Measurements from ENCODE around the gene MBTPS2.
A peak's percentile ranks its signal among the peaks of the same experiment; 100 is the strongest.

Gene MBTPS2

GRCh38 chrX:21926527-21927278 lies 87.3 kb downstream of the MBTPS2 start:
- Histone ChIP-seq H3K9ac (ENCODE audit: low read length in 5 of 5) (peak overlapping the region in 1 of 5 donors; percentile 24), H3K4me3 (ENCODE audit: low read depth in 1 of 5, low read length in 5 of 5) (peak overlapping the region in 1 of 5 donors; percentile 37), H3K27ac (ENCODE audit: low read depth, low read length) (peak overlapping the region; percentile 45)

GRCh38 chrX:21929209-21929608 lies 89.8 kb downstream of the MBTPS2 start:
- H3K9ac ChIP-seq (ENCODE audit: low read length in 5 of 5) = no peak overlapping the region
- H3K4me1 ChIP-seq (ENCODE audit: control insufficient read depth in 5 of 5, insufficient read depth in 5 of 5, low read length in 5 of 5) = no peaks in the 10 kb centered on the region
- H3K36me3 ChIP-seq (ENCODE audit: control insufficient read depth in 5 of 5, insufficient read depth in 5 of 5, low read length in 5 of 5) = no peaks in the 10 kb centered on the region

More at GRCh38 chrX:21926527-21927278, 87.3 kb downstream of the MBTPS2 start:
- H3K9me3 ChIP-seq (ENCODE audit: control insufficient read depth in 5 of 5, low read length in 5 of 5) = no peaks in the 10 kb centered on the region
- H3K4me1 ChIP-seq (ENCODE audit: control insufficient read depth in 5 of 5, insufficient read depth in 5 of 5, low read length in 5 of 5) = no peaks in the 10 kb centered on the region
- H3K36me3 ChIP-seq (ENCODE audit: control insufficient read depth in 5 of 5, insufficient read depth in 5 of 5, low read length in 5 of 5) = no peaks in the 10 kb centered on the region
- no peaks in the 10 kb centered on the region for H3K27me3 ChIP-seq (ENCODE audit: control insufficient read depth in 5 of 5, insufficient read depth in 4 of 5, low read length in 5 of 5)

GRCh38 chrX:21930986-21931385 lies 91.6 kb downstream of the MBTPS2 start:
- H3K4me3 ChIP-seq (ENCODE audit: low read depth in 1 of 5, low read length in 5 of 5) = no peak overlapping the region
- H3K9me3 ChIP-seq (ENCODE audit: control insufficient read depth in 5 of 5, low read length in 5 of 5) = no peaks in the 10 kb centered on the region
- no peak overlapping the region for H3K27ac ChIP-seq (ENCODE audit: low read depth, low read length)
- no peaks in the 10 kb centered on the region for H3K4me1 ChIP-seq (ENCODE audit: control insufficient read depth in 5 of 5, insufficient read depth in 5 of 5, low read length in 5 of 5)
- H3K9ac ChIP-seq (ENCODE audit: low read length in 5 of 5) = no peak overlapping the region
- no peaks in the 10 kb centered on the region for H3K27me3 ChIP-seq (ENCODE audit: control insufficient read depth in 5 of 5, insufficient read depth in 4 of 5, low read length in 5 of 5)
- H3K36me3 ChIP-seq (ENCODE audit: control insufficient read depth in 5 of 5, insufficient read depth in 5 of 5, low read length in 5 of 5) = no peaks in the 10 kb centered on the region

More at GRCh38 chrX:21929209-21929608, 89.8 kb downstream of the MBTPS2 start:
- Histone ChIP-seq H3K27ac (ENCODE audit: low read depth, low read length) (no peak overlapping the region), H3K4me3 (ENCODE audit: low read depth in 1 of 5, low read length in 5 of 5) (no peak overlapping the region), H3K9me3 (ENCODE audit: control insufficient read depth in 5 of 5, low read length in 5 of 5) (no peaks in the 10 kb centered on the region), H3K27me3 (ENCODE audit: control insufficient read depth in 5 of 5, insufficient read depth in 4 of 5, low read length in 5 of 5) (no peaks in the 10 kb centered on the region)

- Histone ChIP-seq H3K4me1 (ENCODE audit: control insufficient read depth in 5 of 5, insufficient read depth in 5 of 5, low read length in 5 of 5) (no peaks in the 10 kb centered on the region), H3K27me3 (ENCODE audit: control insufficient read depth in 5 of 5, insufficient read depth in 4 of 5, low read length in 5 of 5) (no peaks in the 10 kb centered on the region), H3K4me3 (ENCODE audit: low read depth in 1 of 5, low read length in 5 of 5) (no peak overlapping the region), H3K27ac (ENCODE audit: low read depth, low read length) (peak overlapping the region; percentile 27), H3K9me3 (ENCODE audit: control insufficient read depth in 5 of 5, low read length in 5 of 5) (no peaks in the 10 kb centered on the region), H3K9ac (ENCODE audit: low read length in 5 of 5) (no peak overlapping the region), H3K36me3 (ENCODE audit: control insufficient read depth in 5 of 5, insufficient read depth in 5 of 5, low read length in 5 of 5) (no peaks in the 10 kb centered on the region)
These were observed 93.0 kb downstream of the MBTPS2 start for GRCh38 chrX:21932292-21933002.

GRCh38 chrX:21933077-21933476 lies 93.7 kb downstream of the MBTPS2 start:
- H3K27ac ChIP-seq (ENCODE audit: low read depth, low read length) = no peak overlapping the region
- no peak overlapping the region for H3K9ac ChIP-seq (ENCODE audit: low read length in 5 of 5)
- H3K36me3 ChIP-seq (ENCODE audit: control insufficient read depth in 5 of 5, insufficient read depth in 5 of 5, low read length in 5 of 5) = no peaks in the 10 kb centered on the region
- no peak overlapping the region for H3K4me3 ChIP-seq (ENCODE audit: low read depth in 1 of 5, low read length in 5 of 5)
- no peaks in the 10 kb centered on the region for H3K27me3 ChIP-seq (ENCODE audit: control insufficient read depth in 5 of 5, insufficient read depth in 4 of 5, low read length in 5 of 5)
- H3K9me3 ChIP-seq (ENCODE audit: control insufficient read depth in 5 of 5, low read length in 5 of 5) = no peaks in the 10 kb centered on the region
- no peaks in the 10 kb centered on the region for H3K4me1 ChIP-seq (ENCODE audit: control insufficient read depth in 5 of 5, insufficient read depth in 5 of 5, low read length in 5 of 5)

- H3K36me3 ChIP-seq (ENCODE audit: control insufficient read depth in 5 of 5, insufficient read depth in 5 of 5, low read length in 5 of 5) = no peaks in the 10 kb centered on the region
- H3K27ac ChIP-seq (ENCODE audit: low read depth, low read length) = no peak overlapping the region
- no peak overlapping the region for H3K4me3 ChIP-seq (ENCODE audit: low read depth in 1 of 5, low read length in 5 of 5)
- peaks cover 0 to 4% (median 0%) of the 10 kb centered on the region in 5 donors for H3K27me3 ChIP-seq (ENCODE audit: control insufficient read depth in 5 of 5, insufficient read depth in 4 of 5, low read length in 5 of 5)
- no peak overlapping the region for H3K9ac ChIP-seq (ENCODE audit: low read length in 5 of 5)
- no peaks in the 10 kb centered on the region for H3K9me3 ChIP-seq (ENCODE audit: control insufficient read depth in 5 of 5, low read length in 5 of 5)
- H3K4me1 ChIP-seq (ENCODE audit: control insufficient read depth in 5 of 5, insufficient read depth in 5 of 5, low read length in 5 of 5) = no peaks in the 10 kb centered on the region
These were observed 95.0 kb downstream of the MBTPS2 start for GRCh38 chrX:21934414-21934813.

Measured in subcutaneous abdominal adipose tissue (tissue), 5 donors.